Adrenal gland (tissue), 5 donors: ENCODE results near the gene NAV2.

Experiments used
- POLR2A ChIP-seq, 2 donors: fragments of 450-650 bp; IDR thresholded peaks; one replicate each; pipeline ENCODE4 v1.6.1; 2017; ENCODE audit warnings: antibody characterized with exemption in 2 of 2, mild to moderate bottlenecking in 2 of 2, moderate library complexity in 1 of 2
- TF ChIP-seq, protein P1 (sequence below), 6 experiments: fragments of 450-650 bp in 4 of 6; fragments of 200-600 bp in 2 of 6; sonication (generic) in 1 of 6; IDR thresholded peaks; 1 replicate in 5 of 6; 2 replicates in 1 of 6; pipeline versions ENCODE4 v1.5.1 to v1.8.0; 2016 to 2021; ENCODE audit warnings: antibody characterized with exemption in 6 of 6, mild to moderate bottlenecking in 2 of 6, moderate library complexity in 1 of 6
- donor health status: DM: no; HTN: no; CAD: no.

DNA sequence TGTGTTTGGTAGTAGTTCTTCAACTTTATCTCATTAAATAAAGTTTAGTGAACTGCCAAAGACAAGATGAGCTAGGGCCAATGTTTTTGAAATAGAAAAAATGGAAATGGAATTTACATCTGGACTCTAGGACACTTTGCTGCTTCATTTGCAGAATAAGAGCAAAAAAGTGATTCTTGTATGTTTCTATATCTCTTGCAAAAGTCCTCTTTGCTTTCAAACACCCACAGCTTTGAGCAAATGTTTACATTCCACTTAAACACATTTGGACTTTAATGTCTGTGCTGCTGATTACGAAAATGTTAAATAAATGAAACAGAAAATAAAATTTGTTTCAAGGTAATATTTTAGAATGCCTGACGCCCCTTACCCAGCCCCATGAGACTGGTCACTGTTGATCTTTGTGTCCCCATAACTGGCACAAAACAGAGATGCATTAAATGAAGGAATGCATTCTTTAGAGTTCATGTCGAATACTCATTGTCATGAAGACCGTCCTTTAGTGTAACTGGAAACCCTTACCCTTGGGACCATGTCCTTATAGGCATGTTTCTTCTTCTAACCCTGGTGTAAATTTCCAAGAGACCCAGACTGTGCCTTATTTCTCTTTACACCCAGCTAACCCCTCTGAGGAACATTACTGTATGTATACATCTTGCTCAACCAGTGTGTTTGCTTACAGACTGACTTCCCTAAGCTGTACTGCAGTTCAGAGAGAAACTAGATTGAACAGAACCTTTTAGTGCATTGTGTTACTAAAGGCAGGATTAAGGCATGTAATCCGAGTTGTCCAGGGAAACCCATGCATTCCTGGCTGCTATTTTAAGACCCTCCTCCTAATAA is 199.7 kb downstream of the NAV2 start:
- TF ChIP-seq, protein P1, sequence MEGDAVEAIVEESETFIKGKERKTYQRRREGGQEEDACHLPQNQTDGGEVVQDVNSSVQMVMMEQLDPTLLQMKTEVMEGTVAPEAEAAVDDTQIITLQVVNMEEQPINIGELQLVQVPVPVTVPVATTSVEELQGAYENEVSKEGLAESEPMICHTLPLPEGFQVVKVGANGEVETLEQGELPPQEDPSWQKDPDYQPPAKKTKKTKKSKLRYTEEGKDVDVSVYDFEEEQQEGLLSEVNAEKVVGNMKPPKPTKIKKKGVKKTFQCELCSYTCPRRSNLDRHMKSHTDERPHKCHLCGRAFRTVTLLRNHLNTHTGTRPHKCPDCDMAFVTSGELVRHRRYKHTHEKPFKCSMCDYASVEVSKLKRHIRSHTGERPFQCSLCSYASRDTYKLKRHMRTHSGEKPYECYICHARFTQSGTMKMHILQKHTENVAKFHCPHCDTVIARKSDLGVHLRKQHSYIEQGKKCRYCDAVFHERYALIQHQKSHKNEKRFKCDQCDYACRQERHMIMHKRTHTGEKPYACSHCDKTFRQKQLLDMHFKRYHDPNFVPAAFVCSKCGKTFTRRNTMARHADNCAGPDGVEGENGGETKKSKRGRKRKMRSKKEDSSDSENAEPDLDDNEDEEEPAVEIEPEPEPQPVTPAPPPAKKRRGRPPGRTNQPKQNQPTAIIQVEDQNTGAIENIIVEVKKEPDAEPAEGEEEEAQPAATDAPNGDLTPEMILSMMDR (IDR thresholded peaks at IDR 0.05): no peak
- no peak for TF ChIP-seq POLR2A (IDR thresholded peaks at IDR 0.05)
